Measurements from ENCODE around the gene MAP2K5. TPM values are rescaled to one million over a fixed set of nuclear protein-coding genes. Genes with fewer than 3 reads are reported as not detected.

Gene MAP2K5
- total RNA-seq, 4 donors from 2014 or later, result 3.6 to 27.1 (median 18.6) TPM

GRCh38 chr15:67803299-67803698, 260.8 kb downstream of the MAP2K5 start:
- H3K9me3 ChIP-seq, result no peaks in the 10 kb centered on the region
- intact Hi-C loops (cut with DNase I; ENCODE audit: low total_unique reads), result no loop called here
- no peak overlapping the region for H3K4me3 ChIP-seq
- no peak for DNase-seq
- H3K4me1 ChIP-seq, result no peaks in the 10 kb centered on the region
- no peak for TF ChIP-seq POLR2A (IDR thresholded peaks at IDR 0.05)
- TF ChIP-seq CTCF (IDR thresholded peaks at IDR 0.05), result no peak
- H3K36me3 ChIP-seq, result no peaks in the 10 kb centered on the region
- H3K27me3 ChIP-seq, result no peaks in the 10 kb centered on the region
- no peak overlapping the region for H3K27ac ChIP-seq

- H3K36me3 ChIP-seq, result no peaks in the 10 kb centered on the region
- H3K27me3 ChIP-seq, result no peaks in the 10 kb centered on the region
- no peak overlapping the region for H3K4me3 ChIP-seq
- H3K9me3 ChIP-seq, result no peaks in the 10 kb centered on the region
- H3K27ac ChIP-seq, result no peak overlapping the region
- TF ChIP-seq CTCF (IDR thresholded peaks at IDR 0.05) (no peak), POLR2A (IDR thresholded peaks at IDR 0.05) (no peak)
- H3K4me1 ChIP-seq, result no peaks in the 10 kb centered on the region
- no peak for DNase-seq
- intact Hi-C loops (cut with DNase I; ENCODE audit: low total_unique reads), result no loop called here
Observed at GRCh38 chr15:67803996-67804843, 261.7 kb downstream of the MAP2K5 start.

- Histone ChIP-seq H3K27me3 (no peaks in the 10 kb centered on the region), H3K4me1 (no peaks in the 10 kb centered on the region), H3K4me3 (no peak overlapping the region), H3K9me3 (no peaks in the 10 kb centered on the region), H3K36me3 (no peaks in the 10 kb centered on the region), H3K27ac (no peak overlapping the region)
- intact Hi-C loops (cut with DNase I; ENCODE audit: low total_unique reads), result no loop called here
- DNase-seq, result no peak
- TF ChIP-seq POLR2A (IDR thresholded peaks at IDR 0.05) (no peak), CTCF (IDR thresholded peaks at IDR 0.05) (no peak)
Observed at GRCh38 chr15:67805008-67805665, 262.6 kb downstream of the MAP2K5 start.

GRCh38 chr15:67805666-67806516, 263.4 kb downstream of the MAP2K5 start:
- TF ChIP-seq POLR2A (IDR thresholded peaks at IDR 0.05) (no peak), CTCF (IDR thresholded peaks at IDR 0.05) (no peak)
- no peaks in the 10 kb centered on the region for H3K4me1 ChIP-seq
- H3K27ac ChIP-seq, result no peak overlapping the region
- intact Hi-C loops (cut with DNase I; ENCODE audit: low total_unique reads), result no loop called here
- no peak for DNase-seq
- no peaks in the 10 kb centered on the region for H3K36me3 ChIP-seq
- no peaks in the 10 kb centered on the region for H3K9me3 ChIP-seq
- H3K27me3 ChIP-seq, result no peaks in the 10 kb centered on the region
- no peak overlapping the region for H3K4me3 ChIP-seq

Measured in uterus (tissue), 4 donors.